ENCODE measurements around the gene SLC35B4. TPM values are rescaled to one million over a fixed set of nuclear protein-coding genes. Genes with fewer than 3 reads are reported as not detected.
A peak's percentile ranks its signal among the peaks of the same experiment; 100 is the strongest.

The SLC35B4 gene
- polyA plus RNA-seq, 4 donors, result 2.7 to 11.8 (median 4.1) TPM

DNA sequence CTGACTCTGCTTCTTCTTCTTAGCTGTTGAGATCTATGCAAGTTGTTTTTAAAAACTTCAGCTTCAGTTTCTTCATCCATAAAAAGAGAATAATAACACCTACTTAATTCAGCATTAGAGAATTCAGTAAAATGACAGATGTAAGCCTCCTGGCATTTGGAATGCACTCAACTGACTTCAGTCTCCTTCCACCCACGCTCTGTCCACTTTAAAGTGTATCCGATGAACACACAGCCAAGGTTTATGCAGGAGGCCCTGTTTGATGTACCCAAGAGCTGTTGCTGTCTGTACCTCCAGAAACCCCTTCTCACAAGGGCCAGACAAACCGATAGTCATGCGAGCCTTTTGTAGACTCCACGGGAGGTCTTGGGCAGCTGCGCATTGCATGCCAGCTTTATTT, 27.1 kb upstream of the SLC35B4 start:
- Histone ChIP-seq H3K27me3 (ENCODE audit: control insufficient read depth in 3 of 3, insufficient read depth in 3 of 3, low read length in 3 of 3) (no peaks in the 10 kb centered on the region), H3K27ac (ENCODE audit: low read depth in 1 of 3, low read length in 2 of 3) (no peak overlapping the region), H3K36me3 (ENCODE audit: control insufficient read depth in 3 of 3, insufficient read depth in 2 of 3, low read depth in 1 of 3, low read length in 3 of 3) (no peaks in the 10 kb centered on the region), H3K4me1 (ENCODE audit: control insufficient read depth in 3 of 3, insufficient read depth in 2 of 3, low read depth in 1 of 3, low read length in 2 of 3) (no peaks in the 10 kb centered on the region), H3K9me3 (ENCODE audit: control insufficient read depth in 2 of 2, insufficient read depth in 1 of 2, low read depth in 1 of 2, low read length in 1 of 2) (no peaks in the 10 kb centered on the region), H3K4me3 (ENCODE audit: low read depth in 1 of 3, low read length in 3 of 3) (no peak overlapping the region)
- FAIRE-seq (no peak), DNase-seq (no peak)
- WGBS, 3 donors, result 81 to 87% (median 85%) methylated on average over 6 of the region's 6 CpGs

DNA sequence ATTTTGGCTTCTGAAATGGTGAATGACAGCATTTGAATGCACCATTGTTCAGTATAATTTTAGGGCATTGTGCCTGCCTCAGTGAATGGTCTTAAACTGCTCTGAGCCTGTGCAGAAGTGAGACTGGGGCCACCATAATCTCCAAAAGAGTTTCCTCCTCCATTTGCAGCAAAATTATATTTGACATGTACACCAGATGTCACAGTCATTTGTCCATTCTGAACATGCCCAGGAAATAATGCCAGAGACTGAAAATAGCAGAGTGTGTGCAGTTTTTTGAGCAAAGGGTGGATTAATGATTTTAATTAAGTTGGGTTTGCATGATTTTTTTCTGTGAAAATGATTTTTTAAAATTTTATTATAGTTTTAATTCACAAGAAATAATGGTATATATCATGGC, 26.4 kb upstream of the SLC35B4 start:
- FAIRE-seq (no peak), DNase-seq (no peak)
- no peaks in the 10 kb centered on the region for H3K36me3 ChIP-seq (ENCODE audit: control insufficient read depth in 3 of 3, insufficient read depth in 2 of 3, low read depth in 1 of 3, low read length in 3 of 3)
- H3K27me3 ChIP-seq (ENCODE audit: control insufficient read depth in 3 of 3, insufficient read depth in 3 of 3, low read length in 3 of 3), result no peaks in the 10 kb centered on the region
- no peaks in the 10 kb centered on the region for H3K4me1 ChIP-seq (ENCODE audit: control insufficient read depth in 3 of 3, insufficient read depth in 2 of 3, low read depth in 1 of 3, low read length in 2 of 3)
- H3K27ac ChIP-seq (ENCODE audit: low read depth in 1 of 3, low read length in 2 of 3), result no peak overlapping the region
- H3K9me3 ChIP-seq (ENCODE audit: control insufficient read depth in 2 of 2, insufficient read depth in 1 of 2, low read depth in 1 of 2, low read length in 1 of 2), result no peaks in the 10 kb centered on the region
- no peak overlapping the region for H3K4me3 ChIP-seq (ENCODE audit: low read depth in 1 of 3, low read length in 3 of 3)

DNA sequence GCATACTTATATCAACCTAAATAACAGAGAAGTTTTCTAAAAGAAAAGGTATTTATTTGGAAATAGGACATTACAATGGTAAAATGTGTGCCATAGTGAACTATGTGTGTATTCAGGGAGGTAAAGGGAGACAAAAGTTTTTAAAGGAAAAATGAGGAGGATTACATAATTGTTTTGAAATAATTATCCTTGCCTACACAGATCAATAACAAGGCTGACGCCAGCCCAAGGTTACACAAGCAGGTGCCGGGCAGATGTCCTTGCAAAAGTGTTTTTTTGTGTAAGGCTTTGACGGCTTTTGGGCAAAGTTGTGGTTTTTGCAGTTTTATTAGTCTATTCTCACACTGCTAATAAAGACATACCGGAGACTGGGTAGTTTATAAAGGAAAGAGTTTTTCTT, 22.7 kb upstream of the SLC35B4 start:
- Histone ChIP-seq H3K9me3 (ENCODE audit: control insufficient read depth in 2 of 2, insufficient read depth in 1 of 2, low read depth in 1 of 2, low read length in 1 of 2) (no peaks in the 10 kb centered on the region), H3K27ac (ENCODE audit: low read depth in 1 of 3, low read length in 2 of 3) (no peak overlapping the region), H3K36me3 (ENCODE audit: control insufficient read depth in 3 of 3, insufficient read depth in 2 of 3, low read depth in 1 of 3, low read length in 3 of 3) (no peaks in the 10 kb centered on the region), H3K4me3 (ENCODE audit: low read depth in 1 of 3, low read length in 3 of 3) (no peak overlapping the region), H3K27me3 (ENCODE audit: control insufficient read depth in 3 of 3, insufficient read depth in 3 of 3, low read length in 3 of 3) (peaks cover 0 to 2% (median 0%) of the 10 kb centered on the region in 3 donors), H3K4me1 (ENCODE audit: control insufficient read depth in 3 of 3, insufficient read depth in 2 of 3, low read depth in 1 of 3, low read length in 2 of 3) (no peaks in the 10 kb centered on the region)
- FAIRE-seq (no peak), DNase-seq (no peak)
- WGBS, 3 donors, result 47 to 74% (median 59%) methylated on average over 4 of the region's 4 CpGs

DNA sequence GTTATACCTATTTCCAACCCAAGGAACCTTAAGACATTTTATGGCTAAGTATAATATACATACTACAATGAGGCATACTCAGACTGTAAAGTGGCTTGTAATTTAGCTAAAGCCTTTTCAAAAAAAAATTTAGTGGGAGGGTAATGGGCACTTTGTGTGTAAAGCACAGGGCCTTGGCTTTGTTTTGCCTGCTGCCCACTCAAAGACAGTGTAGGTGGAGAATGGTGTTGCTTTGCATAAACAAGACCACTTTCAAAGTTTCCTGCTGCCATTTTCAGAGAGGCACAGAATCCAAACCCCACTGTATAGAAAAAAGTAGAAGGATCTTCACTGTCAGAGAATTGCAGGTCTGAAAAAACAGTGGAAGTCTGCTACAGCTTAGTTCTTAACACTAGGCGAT, 21.2 kb upstream of the SLC35B4 start:
- Histone ChIP-seq H3K36me3 (ENCODE audit: control insufficient read depth in 3 of 3, insufficient read depth in 2 of 3, low read depth in 1 of 3, low read length in 3 of 3) (no peaks in the 10 kb centered on the region), H3K27ac (ENCODE audit: low read depth in 1 of 3, low read length in 2 of 3) (no peak overlapping the region), H3K9me3 (ENCODE audit: control insufficient read depth in 2 of 2, insufficient read depth in 1 of 2, low read depth in 1 of 2, low read length in 1 of 2) (peaks cover 0 to 2% of the 10 kb centered on the region in 2 donors), H3K4me3 (ENCODE audit: low read depth in 1 of 3, low read length in 3 of 3) (no peak overlapping the region), H3K4me1 (ENCODE audit: control insufficient read depth in 3 of 3, insufficient read depth in 2 of 3, low read depth in 1 of 3, low read length in 2 of 3) (no peaks in the 10 kb centered on the region), H3K27me3 (ENCODE audit: control insufficient read depth in 3 of 3, insufficient read depth in 3 of 3, low read length in 3 of 3) (peaks cover 0 to 2% (median 0%) of the 10 kb centered on the region in 3 donors)
- DNase-seq (no peak), FAIRE-seq (no peak)
- 96 to 100% (median 98%) methylated on average over 1 of the region's 1 CpG for WGBS, 3 donors

DNA sequence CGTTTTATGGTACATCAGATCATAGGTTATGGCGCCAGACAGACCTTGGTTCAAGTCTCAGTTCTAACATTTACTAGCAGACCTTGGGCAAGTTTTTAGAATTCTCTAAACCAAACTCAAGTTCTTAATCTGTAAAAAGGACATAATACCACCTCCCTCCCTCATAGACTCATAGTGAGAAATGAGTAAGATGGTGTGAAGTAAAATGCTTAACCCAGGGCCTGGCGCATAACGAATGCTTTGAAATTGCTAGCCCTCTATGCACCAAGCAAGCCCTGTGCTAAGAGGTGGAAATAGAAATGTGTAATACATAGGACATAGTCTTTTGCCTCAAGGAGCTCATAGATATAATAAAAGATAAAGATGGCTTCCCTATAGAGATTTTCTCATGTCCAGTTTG, 17.7 kb upstream of the SLC35B4 start:
- FAIRE-seq (no peak), DNase-seq (no peak)
- 61 to 78% (median 72%) methylated on average over 4 of the region's 4 CpGs for WGBS, 3 donors
- peaks cover 0 to 2% of the 10 kb centered on the region in 2 donors for H3K9me3 ChIP-seq (ENCODE audit: control insufficient read depth in 2 of 2, insufficient read depth in 1 of 2, low read depth in 1 of 2, low read length in 1 of 2)
- no peaks in the 10 kb centered on the region for H3K4me1 ChIP-seq (ENCODE audit: control insufficient read depth in 3 of 3, insufficient read depth in 2 of 3, low read depth in 1 of 3, low read length in 2 of 3)
- no peaks in the 10 kb centered on the region for H3K36me3 ChIP-seq (ENCODE audit: control insufficient read depth in 3 of 3, insufficient read depth in 2 of 3, low read depth in 1 of 3, low read length in 3 of 3)
- no peak overlapping the region for H3K27ac ChIP-seq (ENCODE audit: low read depth in 1 of 3, low read length in 2 of 3)
- peaks cover 0 to 2% (median 0%) of the 10 kb centered on the region in 3 donors for H3K27me3 ChIP-seq (ENCODE audit: control insufficient read depth in 3 of 3, insufficient read depth in 3 of 3, low read length in 3 of 3)
- no peak overlapping the region for H3K4me3 ChIP-seq (ENCODE audit: low read depth in 1 of 3, low read length in 3 of 3)

DNA sequence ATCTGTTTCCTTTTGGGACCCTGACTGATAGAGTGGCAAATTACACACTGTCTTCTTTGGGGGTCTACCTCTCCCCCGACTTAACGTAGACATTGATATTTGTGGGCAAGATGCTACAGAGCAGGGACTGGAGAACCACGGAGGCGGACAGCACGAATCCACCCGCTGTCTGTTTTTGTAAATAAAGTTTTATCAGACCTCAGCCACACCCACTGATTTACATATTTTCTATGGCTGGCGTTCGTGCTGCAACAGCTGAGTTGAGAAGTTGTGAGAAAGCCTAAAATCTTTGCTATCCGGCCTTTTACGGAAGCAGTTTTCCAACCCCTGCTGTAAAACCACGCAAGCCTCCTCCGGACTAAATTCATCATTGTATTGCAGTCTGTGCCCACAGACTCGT, 17.2 kb upstream of the SLC35B4 start:
- Histone ChIP-seq H3K27ac (ENCODE audit: low read depth in 1 of 3, low read length in 2 of 3) (no peak overlapping the region), H3K27me3 (ENCODE audit: control insufficient read depth in 3 of 3, insufficient read depth in 3 of 3, low read length in 3 of 3) (peaks cover 0 to 2% (median 0%) of the 10 kb centered on the region in 3 donors), H3K9me3 (ENCODE audit: control insufficient read depth in 2 of 2, insufficient read depth in 1 of 2, low read depth in 1 of 2, low read length in 1 of 2) (peaks cover 0 to 2% of the 10 kb centered on the region in 2 donors), H3K4me3 (ENCODE audit: low read depth in 1 of 3, low read length in 3 of 3) (no peak overlapping the region), H3K4me1 (ENCODE audit: control insufficient read depth in 3 of 3, insufficient read depth in 2 of 3, low read depth in 1 of 3, low read length in 2 of 3) (no peaks in the 10 kb centered on the region), H3K36me3 (ENCODE audit: control insufficient read depth in 3 of 3, insufficient read depth in 2 of 3, low read depth in 1 of 3, low read length in 3 of 3) (no peaks in the 10 kb centered on the region)
- FAIRE-seq, result no peak
- 77 to 82% (median 79%) methylated on average over 13 of the region's 13 CpGs for WGBS, 3 donors
- no peak for DNase-seq

DNA sequence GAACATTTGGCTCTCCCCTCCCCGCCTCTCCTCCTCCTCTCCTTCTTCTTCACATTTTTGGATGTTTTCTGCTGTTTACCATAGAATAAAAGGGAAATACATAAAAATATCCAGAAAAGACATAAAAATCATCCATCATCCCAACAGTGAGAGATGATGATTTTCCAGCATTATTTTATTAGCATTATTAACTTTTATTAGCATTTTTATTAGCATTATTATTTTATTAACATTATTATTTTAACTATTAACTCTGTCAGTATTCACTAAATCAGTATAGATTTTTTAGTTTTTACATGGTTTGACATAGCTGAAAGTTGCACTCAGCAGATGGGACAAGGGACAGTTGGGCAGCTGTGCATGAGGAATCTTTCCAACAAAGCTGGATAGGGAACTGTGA, 16.2 kb upstream of the SLC35B4 start:
- Histone ChIP-seq H3K9me3 (ENCODE audit: control insufficient read depth in 2 of 2, insufficient read depth in 1 of 2, low read depth in 1 of 2, low read length in 1 of 2) (peaks cover 0 to 2% of the 10 kb centered on the region in 2 donors), H3K4me3 (ENCODE audit: low read depth in 1 of 3, low read length in 3 of 3) (no peak overlapping the region), H3K4me1 (ENCODE audit: control insufficient read depth in 3 of 3, insufficient read depth in 2 of 3, low read depth in 1 of 3, low read length in 2 of 3) (peaks cover 0 to 4% (median 0%) of the 10 kb centered on the region in 3 donors), H3K36me3 (ENCODE audit: control insufficient read depth in 3 of 3, insufficient read depth in 2 of 3, low read depth in 1 of 3, low read length in 3 of 3) (no peaks in the 10 kb centered on the region), H3K27me3 (ENCODE audit: control insufficient read depth in 3 of 3, insufficient read depth in 3 of 3, low read length in 3 of 3) (peaks cover 0 to 2% (median 0%) of the 10 kb centered on the region in 3 donors), H3K27ac (ENCODE audit: low read depth in 1 of 3, low read length in 2 of 3) (no peak overlapping the region)
- FAIRE-seq (no peak), DNase-seq (no peak)
- WGBS, 3 donors, result 80 to 95% (median 81%) methylated on average over 1 of the region's 1 CpG

DNA sequence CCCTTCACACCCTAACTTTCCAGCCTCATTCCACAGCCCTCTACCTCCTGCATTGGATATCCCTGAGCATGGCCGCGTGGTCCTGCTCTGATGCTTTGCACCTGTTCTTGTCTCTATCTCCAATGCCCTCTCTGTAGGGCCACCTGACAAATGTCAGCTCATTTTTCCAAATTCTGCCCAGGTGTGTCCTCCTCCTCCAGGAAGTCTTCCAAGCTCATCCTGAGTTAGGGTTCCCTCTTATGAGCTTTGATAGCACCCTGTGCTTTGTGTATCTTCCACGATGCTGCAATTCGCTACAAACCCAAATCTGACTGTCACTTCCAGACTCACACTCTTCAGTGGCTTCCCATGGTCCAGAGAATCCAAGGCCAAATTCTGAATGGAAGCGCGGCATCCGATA, 14.7 kb upstream of the SLC35B4 start:
- 90 to 95% (median 94%) methylated on average over 7 of the region's 7 CpGs for WGBS, 3 donors
- Histone ChIP-seq H3K27ac (ENCODE audit: low read depth in 1 of 3, low read length in 2 of 3) (no peak overlapping the region), H3K9me3 (ENCODE audit: control insufficient read depth in 2 of 2, insufficient read depth in 1 of 2, low read depth in 1 of 2, low read length in 1 of 2) (peaks cover 0 to 2% of the 10 kb centered on the region in 2 donors), H3K4me1 (ENCODE audit: control insufficient read depth in 3 of 3, insufficient read depth in 2 of 3, low read depth in 1 of 3, low read length in 2 of 3) (peaks cover 0 to 4% (median 0%) of the 10 kb centered on the region in 3 donors), H3K4me3 (ENCODE audit: low read depth in 1 of 3, low read length in 3 of 3) (no peak overlapping the region), H3K36me3 (ENCODE audit: control insufficient read depth in 3 of 3, insufficient read depth in 2 of 3, low read depth in 1 of 3, low read length in 3 of 3) (no peaks in the 10 kb centered on the region), H3K27me3 (ENCODE audit: control insufficient read depth in 3 of 3, insufficient read depth in 3 of 3, low read length in 3 of 3) (peaks cover 0 to 2% (median 0%) of the 10 kb centered on the region in 3 donors)
- DNase-seq (no peak), FAIRE-seq (no peak)

DNA sequence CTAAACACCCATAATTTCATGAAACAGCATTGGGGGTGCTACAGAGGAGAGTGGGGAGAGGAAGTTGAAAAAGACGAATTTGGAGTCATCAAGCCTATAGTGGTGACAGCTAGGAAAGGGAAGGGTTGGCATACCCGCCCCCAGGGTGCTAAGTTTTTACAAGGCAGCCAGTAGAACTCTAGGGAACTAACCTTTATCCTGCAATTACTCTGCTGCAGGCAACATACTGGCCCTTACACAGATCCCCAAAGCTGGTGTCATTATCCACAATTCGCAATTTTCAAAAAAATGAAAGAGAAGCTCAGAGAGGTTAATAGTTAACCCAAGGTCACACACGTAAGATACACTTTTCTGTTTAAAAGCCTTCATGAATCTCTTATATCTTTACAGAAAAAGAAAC, 14.2 kb upstream of the SLC35B4 start:
- DNase-seq (peak in 1 of 2 donors; percentile 34), FAIRE-seq (no peak)
- WGBS, 3 donors, result 33 to 59% (median 37%) methylated on average over 4 of the region's 4 CpGs
- H3K27me3 ChIP-seq (ENCODE audit: control insufficient read depth in 3 of 3, insufficient read depth in 3 of 3, low read length in 3 of 3), result peaks cover 0 to 2% (median 0%) of the 10 kb centered on the region in 3 donors
- no peak overlapping the region for H3K4me3 ChIP-seq (ENCODE audit: low read depth in 1 of 3, low read length in 3 of 3)
- H3K36me3 ChIP-seq (ENCODE audit: control insufficient read depth in 3 of 3, insufficient read depth in 2 of 3, low read depth in 1 of 3, low read length in 3 of 3), result no peaks in the 10 kb centered on the region
- H3K9me3 ChIP-seq (ENCODE audit: control insufficient read depth in 2 of 2, insufficient read depth in 1 of 2, low read depth in 1 of 2, low read length in 1 of 2), result peaks cover 0 to 2% of the 10 kb centered on the region in 2 donors
- peaks cover 0 to 4% (median 0%) of the 10 kb centered on the region in 3 donors for H3K4me1 ChIP-seq (ENCODE audit: control insufficient read depth in 3 of 3, insufficient read depth in 2 of 3, low read depth in 1 of 3, low read length in 2 of 3)
- H3K27ac ChIP-seq (ENCODE audit: low read depth in 1 of 3, low read length in 2 of 3), result no peak overlapping the region

All from small intestine (tissue), 7 donors.